Panc1 (cell line): ENCODE measurements around the gene LITAFD. TPM values are rescaled to one million over a fixed set of nuclear protein-coding genes. Genes with fewer than 3 reads are reported as not detected.

Source experiments
- ATAC-seq: fragments of 200-7000 bp; cut with Tn5 transposase; 2 replicates; pipeline ENCODE4 v1.9.1; 2020; ENCODE audit warnings: mild to moderate bottlenecking, moderate library complexity
- BruUV-seq: library from RNA; stranded (reverse); fragments of 400-500 nt; replicated peaks from 2 replicates; lab custom pipeline; 2021; lab: Mats Ljungman, UMichigan
- CTCF ChIA-PET: fragments of 300-600 bp; sonication (Branson Sonifier 250); formaldehyde crosslinking; loops from one replicate; lab custom pipeline; 2022; ENCODE audit warnings: antibody characterized with exemption; lab: Charles Lee
- POLR2A ChIA-PET: fragments of 300-600 bp; sonication (Branson Sonifier 250); formaldehyde crosslinking; loops from one replicate; lab custom pipeline; 2022; ENCODE audit warnings: antibody characterized with exemption; lab: Charles Lee
- DNase-seq: peaks from one replicate; pipeline ENCODE4 v3.0.0-alpha.2; 2010; ENCODE audit warnings: low read depth, low spot score
- H3K27ac ChIP-seq: 2 replicates; pipeline ENCODE4 v1.5.1; 2011; ENCODE audit warnings: mild to moderate bottlenecking, low read length, inconsistent platforms
- H3K27me3 ChIP-seq: fragments of 200-500 bp; sonication (Bioruptor generic); 2 replicates; pipeline ENCODE4 v1.6.0; 2014; ENCODE audit warnings: low read length, inconsistent platforms; ENCODE audit not compliant: control insufficient read depth, insufficient read depth
- H3K36me3 ChIP-seq: fragments of 200-500 bp; sonication (Bioruptor generic); 2 replicates; pipeline ENCODE4 v1.5.1; 2014; ENCODE audit warnings: inconsistent platforms, mild to moderate bottlenecking, low read length, moderate library complexity; ENCODE audit not compliant: control insufficient read depth, insufficient read depth
- H3K4me1 ChIP-seq: 2 replicates; pipeline ENCODE4 v1.5.1; 2011; ENCODE audit warnings: inconsistent platforms, mild to moderate bottlenecking, low read length, moderate library complexity; ENCODE audit not compliant: control insufficient read depth, insufficient read depth
- H3K4me3 ChIP-seq, 2 experiments: 2 replicates each; pipeline ENCODE4 v1.5.1; 2011 to 2012; ENCODE audit warnings: low read depth in 2 of 2, low read length in 2 of 2, mild to moderate bottlenecking in 2 of 2, inconsistent platforms in 1 of 2, moderate library complexity in 1 of 2
- H3K9me3 ChIP-seq: fragments of 200-500 bp; sonication (Bioruptor generic); 2 replicates; pipeline ENCODE4 v1.5.1; 2014; ENCODE audit warnings: low read depth, mild to moderate bottlenecking, inconsistent platforms, low read length, moderate library complexity; ENCODE audit not compliant: control insufficient read depth, insufficient read depth
- CTCF ChIP-seq: fragments of 450-650 bp; IDR thresholded peaks from 2 replicates; pipeline ENCODE4 v1.5.1; 2017; ENCODE audit warnings: mild to moderate bottlenecking
- POLR2AphosphoS5 ChIP-seq: IDR thresholded peaks from 2 replicates; pipeline ENCODE4 v1.6.1; 2012; ENCODE audit warnings: mild to moderate bottlenecking, low read depth, low read length, moderate library complexity
- REST ChIP-seq, 2 experiments: IDR thresholded peaks; 2 replicates each; pipeline ENCODE4 v1.6.1; 2011 to 2012; ENCODE audit warnings: low read depth in 2 of 2, control low read depth in 1 of 2, low read length in 1 of 2, mild to moderate bottlenecking in 1 of 2, moderate library complexity in 1 of 2; ENCODE audit not compliant: insufficient read depth in 1 of 2
- SIN3A ChIP-seq: IDR thresholded peaks from 2 replicates; pipeline ENCODE4 v1.6.1; 2012; ENCODE audit warnings: low read depth, mild to moderate bottlenecking, low read length, moderate library complexity, borderline replicate concordance; ENCODE audit not compliant: insufficient read depth
- TCF7L2 ChIP-seq: IDR thresholded peaks from 2 replicates; pipeline ENCODE4 v1.6.1; 2011; ENCODE audit warnings: mild to moderate bottlenecking, low read depth, low read length, inconsistent platforms
- in situ Hi-C: cut with HindIII; loops from 2 replicates; pipeline ENCODE4 v1.10.0; 2016; ENCODE audit warnings: low sequenced_read_pairs, low pct_unique_long_range_greater_than_20kb
- intact Hi-C: fragments of 100-400 bp; cut with micrococcal nuclease; formaldehyde crosslinking; loops from one replicate; pipeline ENCODE4 v1.10.0; 2022; ENCODE audit not compliant: unreplicated experiment
- total RNA-seq: library from RNA; stranded (reverse); gene quantifications from one replicate; pipeline ENCODE4 v1.2.1, GENCODE V29; 2021; ENCODE audit not compliant: unreplicated experiment

The LITAFD gene
- total RNA-seq, 1 experiment from 2014 or later, result not detected

GRCh38 chr16:8905795-8906591 is 23.8 kb downstream of the LITAFD start:
- H3K4me3 ChIP-seq, result no peak overlapping the region
- no peaks in the 10 kb centered on the region for H3K9me3 ChIP-seq
- ATAC-seq (peak; percentile 62; the same call in 1 of the 2 replicates), DNase-seq (no peak)
- peaks cover 39% of the 10 kb centered on the region for H3K36me3 ChIP-seq
- in situ Hi-C loops, result no loop called here
- BruUV-seq, result no TSS peak
- intact Hi-C loops, result loop anchor here (2.0 kb wide), 1 partner anchor 103 kb away; no protein-coding TSS in a partner anchor
- TF ChIP-seq TCF7L2 (no peak), REST (IDR thresholded peaks at IDR 0.05; ENCODE audit: insufficient read depth in 1 of 2, low read depth in 2 of 2, low read length in 1 of 2) (no peak), POLR2AphosphoS5 (no peak), SIN3A (no peak), CTCF (peak; percentile 48)
- ChIA-PET POLR2A (no interaction called here), CTCF (interaction anchor here (0.6 to 1.2 kb wide), 2 partner anchors 103 to 1832 kb away, joined by 3 to 6 read pairs; no protein-coding TSS in a partner anchor)
- no peaks in the 10 kb centered on the region for H3K4me1 ChIP-seq
- no peak overlapping the region for H3K27ac ChIP-seq
- H3K27me3 ChIP-seq, result no peaks in the 10 kb centered on the region

- intact Hi-C loops, result no loop called here
- CTCF ChIA-PET, result no interaction called here
Observed at GRCh38 chr16:8907096-8907495, 24.9 kb downstream of the LITAFD start.

More at GRCh38 chr16:8907096-8907495, 24.9 kb downstream of the LITAFD start:
- Histone ChIP-seq H3K4me3 (no peak overlapping the region), H3K27me3 (no peaks in the 10 kb centered on the region), H3K9me3 (no peaks in the 10 kb centered on the region), H3K27ac (no peak overlapping the region), H3K4me1 (no peaks in the 10 kb centered on the region), H3K36me3 (peaks cover 30% of the 10 kb centered on the region)
- ATAC-seq (no peak), DNase-seq (no peak)
- TF ChIP-seq CTCF, result no peak
- no peak for TF ChIP-seq SIN3A
- TF ChIP-seq TCF7L2, result no peak
- TF ChIP-seq POLR2AphosphoS5, result no peak
- no peak for TF ChIP-seq REST (IDR thresholded peaks at IDR 0.05; ENCODE audit: insufficient read depth in 1 of 2, low read depth in 2 of 2, low read length in 1 of 2)
- POLR2A ChIA-PET, result no interaction called here
- in situ Hi-C loops, result no loop called here
- no TSS peak for BruUV-seq
